ENCODE data around the gene GNAT1.
A peak's percentile ranks its signal among the peaks of the same experiment; 100 is the strongest.

- TF ChIP-seq POLR2A (IDR thresholded peaks at IDR 0.05) (no peak), CTCF (IDR thresholded peaks at IDR 0.05) (peak; percentile 57 to 87 (median 82))
Observed at GRCh38 chr3:50194128-50194902, 2.9 kb downstream of the GNAT1 start.
